ENCODE results near the gene RPL31.

DNA sequence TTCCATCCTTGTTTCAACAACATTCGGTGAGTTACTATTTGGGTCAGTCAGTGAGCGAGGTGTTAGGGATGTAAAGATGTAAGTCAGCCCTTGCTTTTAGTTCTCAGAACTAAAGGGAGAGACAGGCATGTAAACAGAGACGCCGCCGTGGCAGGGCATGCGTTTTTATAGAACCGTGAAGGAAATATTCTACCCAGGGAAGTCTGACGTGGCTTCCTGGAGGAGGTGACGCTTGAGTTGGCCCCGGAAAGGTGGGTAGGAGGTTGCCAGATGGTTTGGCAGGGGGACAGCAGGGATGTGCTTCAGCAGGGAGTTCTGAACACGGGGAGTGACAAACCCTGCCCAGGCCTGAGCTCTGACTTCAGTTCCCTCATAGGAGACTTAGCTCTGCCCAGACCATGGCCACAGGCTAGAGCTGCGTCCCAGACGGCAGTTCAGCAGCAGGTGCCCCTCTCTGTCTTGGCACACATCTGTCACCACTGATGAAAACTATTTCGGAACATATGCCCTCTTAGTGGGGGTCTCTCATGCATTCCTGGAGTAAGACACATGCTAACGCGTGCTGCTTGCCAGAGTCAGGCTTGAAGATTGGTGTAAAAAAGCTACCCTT lies 23.4 kb upstream of the RPL31 start:
- TF ChIP-seq, protein P1, sequence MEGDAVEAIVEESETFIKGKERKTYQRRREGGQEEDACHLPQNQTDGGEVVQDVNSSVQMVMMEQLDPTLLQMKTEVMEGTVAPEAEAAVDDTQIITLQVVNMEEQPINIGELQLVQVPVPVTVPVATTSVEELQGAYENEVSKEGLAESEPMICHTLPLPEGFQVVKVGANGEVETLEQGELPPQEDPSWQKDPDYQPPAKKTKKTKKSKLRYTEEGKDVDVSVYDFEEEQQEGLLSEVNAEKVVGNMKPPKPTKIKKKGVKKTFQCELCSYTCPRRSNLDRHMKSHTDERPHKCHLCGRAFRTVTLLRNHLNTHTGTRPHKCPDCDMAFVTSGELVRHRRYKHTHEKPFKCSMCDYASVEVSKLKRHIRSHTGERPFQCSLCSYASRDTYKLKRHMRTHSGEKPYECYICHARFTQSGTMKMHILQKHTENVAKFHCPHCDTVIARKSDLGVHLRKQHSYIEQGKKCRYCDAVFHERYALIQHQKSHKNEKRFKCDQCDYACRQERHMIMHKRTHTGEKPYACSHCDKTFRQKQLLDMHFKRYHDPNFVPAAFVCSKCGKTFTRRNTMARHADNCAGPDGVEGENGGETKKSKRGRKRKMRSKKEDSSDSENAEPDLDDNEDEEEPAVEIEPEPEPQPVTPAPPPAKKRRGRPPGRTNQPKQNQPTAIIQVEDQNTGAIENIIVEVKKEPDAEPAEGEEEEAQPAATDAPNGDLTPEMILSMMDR (IDR thresholded peaks at IDR 0.05) = no peak
- TF ChIP-seq POLR2A (IDR thresholded peaks at IDR 0.05) = no peak
